ENCODE measurements around the gene HIVEP3. TPM values are rescaled to one million over a fixed set of nuclear protein-coding genes. Genes with fewer than 3 reads are reported as not detected.

Gene HIVEP3
- total RNA-seq, 4 donors from 2014 or later: 4.6 to 8.3 (median 6.5) TPM

GRCh38 chr1:41689558-41689981, 229.2 kb downstream of the HIVEP3 start:
- no peak overlapping the region for H3K4me3 ChIP-seq
- H3K9me3 ChIP-seq: no peaks in the 10 kb centered on the region
- no peaks in the 10 kb centered on the region for H3K27me3 ChIP-seq
- no peaks in the 10 kb centered on the region for H3K36me3 ChIP-seq
- no peaks in the 10 kb centered on the region for H3K4me1 ChIP-seq
- DNase-seq: no peak
- TF ChIP-seq CTCF (IDR thresholded peaks at IDR 0.05): no peak
- TF ChIP-seq POLR2A (IDR thresholded peaks at IDR 0.05): no peak
- H3K27ac ChIP-seq: no peak overlapping the region

GRCh38 chr1:41689139-41689538, 229.6 kb downstream of the HIVEP3 start:
- H3K4me3 ChIP-seq: no peak overlapping the region
- no peak for TF ChIP-seq POLR2A (IDR thresholded peaks at IDR 0.05)
- TF ChIP-seq CTCF (IDR thresholded peaks at IDR 0.05): no peak
- no peak for DNase-seq
- peaks cover 0 to 1% (median 0%) of the 10 kb centered on the region in 4 donors for H3K4me1 ChIP-seq
- H3K27me3 ChIP-seq: no peaks in the 10 kb centered on the region
- H3K9me3 ChIP-seq: no peaks in the 10 kb centered on the region
- H3K36me3 ChIP-seq: no peaks in the 10 kb centered on the region
- no peak overlapping the region for H3K27ac ChIP-seq

- H3K36me3 ChIP-seq: no peaks in the 10 kb centered on the region
- no peak overlapping the region for H3K4me3 ChIP-seq
- no peak for DNase-seq
- no peaks in the 10 kb centered on the region for H3K27me3 ChIP-seq
- peaks cover 0 to 11% (median 6%) of the 10 kb centered on the region in 4 donors for H3K4me1 ChIP-seq
- H3K27ac ChIP-seq: no peak overlapping the region
- H3K9me3 ChIP-seq: no peaks in the 10 kb centered on the region
- no peak for TF ChIP-seq CTCF (IDR thresholded peaks at IDR 0.05)
- no peak for TF ChIP-seq POLR2A (IDR thresholded peaks at IDR 0.05)
These were observed 231.7 kb downstream of the HIVEP3 start for GRCh38 chr1:41687007-41687406.

GRCh38 chr1:41683681-41684500, 234.8 kb downstream of the HIVEP3 start:
- H3K36me3 ChIP-seq: no peaks in the 10 kb centered on the region
- no peak overlapping the region for H3K4me3 ChIP-seq
- no peaks in the 10 kb centered on the region for H3K27me3 ChIP-seq
- H3K27ac ChIP-seq: no peak overlapping the region
- peak in 2 of 3 donors; percentile 30 to 64 for DNase-seq
- no peak for TF ChIP-seq CTCF (IDR thresholded peaks at IDR 0.05)
- TF ChIP-seq POLR2A (IDR thresholded peaks at IDR 0.05): no peak
- H3K9me3 ChIP-seq: no peaks in the 10 kb centered on the region
- H3K4me1 ChIP-seq: peaks cover 0 to 12% (median 7%) of the 10 kb centered on the region in 4 donors

- H3K27me3 ChIP-seq: no peaks in the 10 kb centered on the region
- no peaks in the 10 kb centered on the region for H3K36me3 ChIP-seq
- TF ChIP-seq POLR2A (IDR thresholded peaks at IDR 0.05): no peak
- no peak for TF ChIP-seq CTCF (IDR thresholded peaks at IDR 0.05)
- no peak overlapping the region for H3K27ac ChIP-seq
- DNase-seq: no peak
- H3K4me3 ChIP-seq: no peak overlapping the region
- H3K9me3 ChIP-seq: no peaks in the 10 kb centered on the region
- peaks cover 0 to 12% (median 7%) of the 10 kb centered on the region in 4 donors for H3K4me1 ChIP-seq
These were observed 235.7 kb downstream of the HIVEP3 start for GRCh38 chr1:41682845-41683625.
